ENCODE results near the gene PLCB2.

DNA sequence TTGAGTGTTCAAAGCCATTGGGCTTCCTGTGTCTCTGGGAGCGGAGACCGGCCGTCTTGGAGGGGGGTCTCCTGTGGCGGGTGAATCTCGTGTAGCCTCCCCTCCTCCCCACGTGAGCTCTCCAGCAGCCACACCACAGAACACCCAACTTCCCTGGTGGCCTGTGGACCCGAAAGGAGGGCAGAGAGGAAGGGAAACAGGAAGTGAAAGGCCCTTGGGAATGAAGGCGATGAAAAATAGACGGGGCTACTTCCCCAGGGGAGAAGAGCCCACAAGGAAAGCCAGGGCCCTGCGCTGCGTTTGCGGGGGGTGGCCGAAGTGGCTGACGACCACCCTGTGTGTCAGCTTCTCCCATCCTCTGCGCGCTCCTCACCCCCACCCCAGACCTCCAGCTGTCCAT lies 30.3 kb downstream of the PLCB2 start:
- TF ChIP-seq, protein P1, sequence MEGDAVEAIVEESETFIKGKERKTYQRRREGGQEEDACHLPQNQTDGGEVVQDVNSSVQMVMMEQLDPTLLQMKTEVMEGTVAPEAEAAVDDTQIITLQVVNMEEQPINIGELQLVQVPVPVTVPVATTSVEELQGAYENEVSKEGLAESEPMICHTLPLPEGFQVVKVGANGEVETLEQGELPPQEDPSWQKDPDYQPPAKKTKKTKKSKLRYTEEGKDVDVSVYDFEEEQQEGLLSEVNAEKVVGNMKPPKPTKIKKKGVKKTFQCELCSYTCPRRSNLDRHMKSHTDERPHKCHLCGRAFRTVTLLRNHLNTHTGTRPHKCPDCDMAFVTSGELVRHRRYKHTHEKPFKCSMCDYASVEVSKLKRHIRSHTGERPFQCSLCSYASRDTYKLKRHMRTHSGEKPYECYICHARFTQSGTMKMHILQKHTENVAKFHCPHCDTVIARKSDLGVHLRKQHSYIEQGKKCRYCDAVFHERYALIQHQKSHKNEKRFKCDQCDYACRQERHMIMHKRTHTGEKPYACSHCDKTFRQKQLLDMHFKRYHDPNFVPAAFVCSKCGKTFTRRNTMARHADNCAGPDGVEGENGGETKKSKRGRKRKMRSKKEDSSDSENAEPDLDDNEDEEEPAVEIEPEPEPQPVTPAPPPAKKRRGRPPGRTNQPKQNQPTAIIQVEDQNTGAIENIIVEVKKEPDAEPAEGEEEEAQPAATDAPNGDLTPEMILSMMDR (IDR thresholded peaks at IDR 0.05; ENCODE audit: extremely low read depth in 1 of 2, insufficient read depth in 1 of 2, low read depth in 1 of 2, low read length in 2 of 2) = no peak
- TF ChIP-seq POLR2A (IDR thresholded peaks at IDR 0.05; ENCODE audit: low read depth, low read length) (no peak), JUN (IDR thresholded peaks at IDR 0.05; ENCODE audit: borderline replicate concordance, insufficient read depth, insufficient read length, low read depth) (no peak), MYC (IDR thresholded peaks at IDR 0.05; ENCODE audit: low read depth, low read length) (no peak), EZH2 (IDR thresholded peaks at IDR 0.05; ENCODE audit: borderline replicate concordance, low read depth, low read length, severe bottlenecking) (no peak)
- TF ChIP-seq, protein P2, sequence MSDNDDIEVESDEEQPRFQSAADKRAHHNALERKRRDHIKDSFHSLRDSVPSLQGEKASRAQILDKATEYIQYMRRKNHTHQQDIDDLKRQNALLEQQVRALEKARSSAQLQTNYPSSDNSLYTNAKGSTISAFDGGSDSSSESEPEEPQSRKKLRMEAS (IDR thresholded peaks at IDR 0.05; ENCODE audit: insufficient read depth, insufficient read length) = no peak

Data from endothelial cell of umbilical vein (primary cell).